ENCODE measurements around the gene NR3C2. TPM values are rescaled to one million over a fixed set of nuclear protein-coding genes. Genes with fewer than 3 reads are reported as not detected.

Gene NR3C2
- total RNA-seq, 2 experiments from 2014 or later: 4.2 to 4.3 TPM

- Mint-ChIP-seq H3K4me3 (no peak overlapping the region), H3K27me3 (no peaks in the 10 kb centered on the region), H3K9me3 (no peaks in the 10 kb centered on the region), H3K36me3 (no peaks in the 10 kb centered on the region), H3K4me1 (ENCODE audit: low read depth) (peaks cover 35% of the 10 kb centered on the region), H3K27ac (no peak overlapping the region)
- ChIA-PET POLR2A (no interaction called here), CTCF (interaction anchor here (1.7 kb wide), 1 partner anchor 9 kb away, joined by 4 read pairs; no protein-coding TSS in a partner anchor)
- DNase-seq: no peak
- intact Hi-C loops (cut with micrococcal nuclease): no loop called here
Observed at GRCh38 chr4:148293571-148293970, 148.6 kb downstream of the NR3C2 start.

- no peak overlapping the region for H3K4me3 Mint-ChIP-seq
- DNase-seq: no peak
- H3K36me3 Mint-ChIP-seq: no peaks in the 10 kb centered on the region
- ChIA-PET CTCF (interaction anchor here (0.6 to 1.7 kb wide), 2 partner anchors 10 to 75 kb away, joined by 3 to 4 read pairs; no protein-coding TSS in a partner anchor), POLR2A (no interaction called here)
- intact Hi-C loops (cut with micrococcal nuclease): no loop called here
- no peaks in the 10 kb centered on the region for H3K9me3 Mint-ChIP-seq
- H3K27ac Mint-ChIP-seq: no peak overlapping the region
- H3K4me1 Mint-ChIP-seq (ENCODE audit: low read depth): peaks cover 33% of the 10 kb centered on the region
- no peaks in the 10 kb centered on the region for H3K27me3 Mint-ChIP-seq
Observed at GRCh38 chr4:148292686-148293085, 149.5 kb downstream of the NR3C2 start.

DNA sequence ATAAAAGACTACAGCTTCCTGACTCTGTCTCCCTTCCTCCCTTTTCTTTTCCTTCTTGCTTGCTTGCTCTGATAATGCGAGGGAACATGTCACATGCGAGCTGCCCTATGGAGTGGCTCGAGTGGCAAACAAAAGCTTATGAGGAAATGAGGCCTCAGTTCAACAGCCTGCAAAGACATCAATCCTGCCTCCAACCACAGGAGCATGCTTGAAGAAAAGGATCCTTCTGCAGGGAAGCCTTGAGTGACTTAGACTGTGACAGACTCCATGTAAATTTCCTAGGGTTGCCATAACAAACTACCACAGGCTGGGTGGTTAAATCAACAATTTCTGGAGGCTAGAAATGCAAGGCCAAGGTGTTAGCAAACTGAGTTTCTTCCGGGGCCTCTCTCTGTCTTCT lies 152.5 kb downstream of the NR3C2 start:
- ChIA-PET POLR2A (no interaction called here), CTCF (no interaction called here)
- no peaks in the 10 kb centered on the region for H3K9me3 Mint-ChIP-seq
- H3K4me3 Mint-ChIP-seq: no peak overlapping the region
- H3K36me3 Mint-ChIP-seq: no peaks in the 10 kb centered on the region
- DNase-seq: no peak
- H3K27ac Mint-ChIP-seq: no peak overlapping the region
- intact Hi-C loops (cut with micrococcal nuclease): loop anchor here (10.0 kb wide), 1 partner anchor 125 kb away; no protein-coding TSS in a partner anchor
- H3K4me1 Mint-ChIP-seq (ENCODE audit: low read depth): peaks cover 22% of the 10 kb centered on the region
- H3K27me3 Mint-ChIP-seq: no peaks in the 10 kb centered on the region

DNA sequence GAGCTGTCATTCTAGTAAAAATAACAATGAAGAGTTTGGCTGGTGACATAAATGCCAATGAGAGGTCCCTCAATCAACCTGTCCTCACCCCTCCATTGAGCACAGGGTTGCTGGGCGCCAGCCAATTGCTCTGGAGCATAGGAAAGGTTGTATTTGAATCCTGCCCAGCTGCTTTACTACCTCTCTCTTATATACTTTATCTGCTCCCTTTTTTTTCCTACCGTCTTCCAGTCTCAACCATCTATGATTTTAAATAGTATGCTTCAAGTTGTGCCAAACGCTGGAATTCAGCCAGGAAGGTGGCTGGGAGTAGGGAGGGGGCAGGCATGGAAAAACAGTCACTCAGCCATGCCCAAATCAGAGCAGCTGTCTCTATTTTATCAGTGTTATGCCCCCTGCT lies 153.8 kb downstream of the NR3C2 start:
- peaks cover 19% of the 10 kb centered on the region for H3K4me1 Mint-ChIP-seq (ENCODE audit: low read depth)
- no peaks in the 10 kb centered on the region for H3K36me3 Mint-ChIP-seq
- no peak for DNase-seq
- no peak overlapping the region for H3K4me3 Mint-ChIP-seq
- CTCF ChIA-PET: no interaction called here
- no peak overlapping the region for H3K27ac Mint-ChIP-seq
- intact Hi-C loops (cut with micrococcal nuclease): loop anchor here (10.0 kb wide), 1 partner anchor 126 kb away; no protein-coding TSS in a partner anchor
- no peaks in the 10 kb centered on the region for H3K9me3 Mint-ChIP-seq
- POLR2A ChIA-PET: no interaction called here
- no peaks in the 10 kb centered on the region for H3K27me3 Mint-ChIP-seq

- POLR2A ChIA-PET: no interaction called here
- Mint-ChIP-seq H3K36me3 (no peaks in the 10 kb centered on the region), H3K9me3 (no peaks in the 10 kb centered on the region), H3K27ac (no peak overlapping the region), H3K4me1 (ENCODE audit: low read depth) (peaks cover 21% of the 10 kb centered on the region), H3K4me3 (no peak overlapping the region), H3K27me3 (no peaks in the 10 kb centered on the region)
- no peak for DNase-seq
- intact Hi-C loops (cut with micrococcal nuclease): loop anchor here (10.0 kb wide), 1 partner anchor 128 kb away; no protein-coding TSS in a partner anchor
- CTCF ChIA-PET: interaction anchor here (0.5 kb wide), 1 partner anchor 8 kb away, joined by 3 read pairs; no protein-coding TSS in a partner anchor
Observed at GRCh38 chr4:148287111-148287510, 155.1 kb downstream of the NR3C2 start.

- no peaks in the 10 kb centered on the region for H3K27me3 Mint-ChIP-seq
- no peak overlapping the region for H3K27ac Mint-ChIP-seq
- POLR2A ChIA-PET: no interaction called here
- H3K9me3 Mint-ChIP-seq: no peaks in the 10 kb centered on the region
- intact Hi-C loops (cut with micrococcal nuclease): loop anchor here (10.0 kb wide), 1 partner anchor 129 kb away; no protein-coding TSS in a partner anchor
- peaks cover 20% of the 10 kb centered on the region for H3K4me1 Mint-ChIP-seq (ENCODE audit: low read depth)
- H3K36me3 Mint-ChIP-seq: no peaks in the 10 kb centered on the region
- CTCF ChIA-PET: no interaction called here
- no peak overlapping the region for H3K4me3 Mint-ChIP-seq
- no peak for DNase-seq
Observed at GRCh38 chr4:148286012-148286411, 156.2 kb downstream of the NR3C2 start.

DNA sequence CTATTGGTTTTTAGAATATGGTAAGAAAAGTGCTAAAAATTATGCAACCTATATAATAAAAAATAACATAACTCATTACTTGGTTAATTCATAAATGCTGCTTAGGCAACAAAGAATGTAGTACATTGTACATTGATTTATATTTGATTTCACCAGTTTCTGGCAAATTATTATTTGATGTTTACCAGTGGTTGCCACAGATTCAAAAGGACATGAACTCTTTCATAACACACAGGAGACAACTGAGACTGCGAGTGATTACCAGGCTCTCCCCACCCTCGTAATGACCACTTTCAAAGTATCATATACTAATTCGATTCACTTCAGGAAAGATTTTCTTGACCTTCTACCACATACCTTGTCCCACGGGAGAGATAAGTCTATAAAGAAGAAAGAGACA lies 158.5 kb downstream of the NR3C2 start:
- Mint-ChIP-seq H3K27me3 (no peaks in the 10 kb centered on the region), H3K36me3 (no peaks in the 10 kb centered on the region), H3K4me3 (no peak overlapping the region), H3K9me3 (no peaks in the 10 kb centered on the region), H3K27ac (no peak overlapping the region), H3K4me1 (ENCODE audit: low read depth) (peaks cover 14% of the 10 kb centered on the region)
- intact Hi-C loops (cut with micrococcal nuclease): loop anchor here (10.0 kb wide), 1 partner anchor 131 kb away; no protein-coding TSS in a partner anchor
- CTCF ChIA-PET: no interaction called here
- no peak for DNase-seq
- POLR2A ChIA-PET: no interaction called here

DNA sequence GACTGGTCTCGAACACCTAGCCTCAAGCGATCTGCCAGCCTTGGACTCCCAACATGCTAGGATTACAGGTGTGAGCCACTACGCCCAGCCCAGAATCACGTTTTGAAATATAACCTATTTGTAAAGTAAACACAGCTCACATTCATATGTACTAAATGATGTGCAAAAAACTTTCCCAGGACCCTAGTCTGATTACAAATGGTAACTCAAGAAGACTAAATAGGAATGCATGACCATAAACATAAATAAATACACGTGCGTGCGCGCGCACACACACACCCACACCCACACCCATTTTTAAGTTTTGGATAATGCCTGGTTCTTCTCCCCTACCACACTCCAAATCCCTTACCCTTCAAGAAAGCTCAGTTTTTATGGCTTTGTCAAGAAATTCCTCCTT lies 163.9 kb downstream of the NR3C2 start:
- POLR2A ChIA-PET: no interaction called here
- no peak overlapping the region for H3K4me3 Mint-ChIP-seq
- no peaks in the 10 kb centered on the region for H3K36me3 Mint-ChIP-seq
- peaks cover 14% of the 10 kb centered on the region for H3K4me1 Mint-ChIP-seq (ENCODE audit: low read depth)
- CTCF ChIA-PET: interaction anchor here (0.7 kb wide), 1 partner anchor 9 kb away, joined by 3 read pairs; no protein-coding TSS in a partner anchor
- no peak for DNase-seq
- no peaks in the 10 kb centered on the region for H3K9me3 Mint-ChIP-seq
- no peak overlapping the region for H3K27ac Mint-ChIP-seq
- no peaks in the 10 kb centered on the region for H3K27me3 Mint-ChIP-seq
- intact Hi-C loops (cut with micrococcal nuclease): no loop called here

- CTCF ChIA-PET: no interaction called here
- H3K9me3 Mint-ChIP-seq: no peaks in the 10 kb centered on the region
- intact Hi-C loops (cut with micrococcal nuclease): no loop called here
- H3K4me3 Mint-ChIP-seq: no peak overlapping the region
- H3K27ac Mint-ChIP-seq: no peak overlapping the region
- H3K27me3 Mint-ChIP-seq: no peaks in the 10 kb centered on the region
- POLR2A ChIA-PET: no interaction called here
- H3K36me3 Mint-ChIP-seq: no peaks in the 10 kb centered on the region
- no peak for DNase-seq
- peaks cover 14% of the 10 kb centered on the region for H3K4me1 Mint-ChIP-seq (ENCODE audit: low read depth)
Observed at GRCh38 chr4:148275266-148275665, 166.9 kb downstream of the NR3C2 start.

DNA sequence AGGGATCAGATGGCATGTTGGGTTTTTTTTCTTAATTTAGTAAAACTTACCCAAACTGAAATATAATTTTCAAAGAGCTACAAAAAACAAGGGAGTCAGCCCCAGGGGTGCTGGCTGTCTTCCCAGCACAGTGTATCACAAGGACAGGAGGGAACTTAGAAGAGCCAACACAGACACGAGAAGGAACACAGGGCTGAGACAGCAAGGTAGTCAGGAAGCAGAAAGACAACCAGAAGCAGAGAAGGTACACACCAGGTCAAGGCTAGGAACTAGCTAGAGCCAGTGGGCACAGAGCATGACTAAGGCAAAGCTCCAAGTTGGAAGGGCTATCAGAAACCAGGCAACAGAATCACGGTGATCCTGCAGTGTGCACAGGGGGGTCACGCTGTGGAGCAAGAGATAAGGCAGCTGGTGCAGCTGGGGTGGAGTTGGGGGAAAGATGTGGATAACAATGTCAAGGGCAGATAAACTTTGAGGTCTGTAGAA lies 168.7 kb downstream of the NR3C2 start:
- Mint-ChIP-seq H3K27me3 (no peaks in the 10 kb centered on the region), H3K9me3 (no peaks in the 10 kb centered on the region), H3K4me1 (ENCODE audit: low read depth) (peaks cover 14% of the 10 kb centered on the region), H3K36me3 (no peaks in the 10 kb centered on the region), H3K4me3 (no peak overlapping the region), H3K27ac (no peak overlapping the region)
- ChIA-PET CTCF (no interaction called here), POLR2A (no interaction called here)
- no peak for DNase-seq
- intact Hi-C loops (cut with micrococcal nuclease): no loop called here

GRCh38 chr4:148271166-148271565 lies 171.0 kb downstream of the NR3C2 start:
- H3K9me3 Mint-ChIP-seq: no peaks in the 10 kb centered on the region

GRCh38 chr4:148270630-148271029 lies 171.6 kb downstream of the NR3C2 start:
- intact Hi-C loops (cut with micrococcal nuclease): no loop called here
- Mint-ChIP-seq H3K4me1 (ENCODE audit: low read depth) (peaks cover 12% of the 10 kb centered on the region), H3K36me3 (no peaks in the 10 kb centered on the region), H3K27ac (no peak overlapping the region), H3K9me3 (no peaks in the 10 kb centered on the region), H3K4me3 (no peak overlapping the region), H3K27me3 (no peaks in the 10 kb centered on the region)
- ChIA-PET CTCF (no interaction called here), POLR2A (no interaction called here)
- no peak for DNase-seq

More at GRCh38 chr4:148271166-148271565, 171.0 kb downstream of the NR3C2 start:
- ChIA-PET POLR2A (no interaction called here), CTCF (no interaction called here)
- DNase-seq: no peak
- Mint-ChIP-seq H3K27me3 (no peaks in the 10 kb centered on the region), H3K27ac (no peak overlapping the region), H3K36me3 (no peaks in the 10 kb centered on the region), H3K4me3 (no peak overlapping the region), H3K4me1 (ENCODE audit: low read depth) (peaks cover 12% of the 10 kb centered on the region)
- intact Hi-C loops (cut with micrococcal nuclease): no loop called here

- intact Hi-C loops (cut with micrococcal nuclease): no loop called here
- Mint-ChIP-seq H3K4me3 (no peak overlapping the region), H3K9me3 (no peaks in the 10 kb centered on the region), H3K4me1 (ENCODE audit: low read depth) (peaks cover 11% of the 10 kb centered on the region), H3K27ac (no peak overlapping the region), H3K27me3 (no peaks in the 10 kb centered on the region), H3K36me3 (no peaks in the 10 kb centered on the region)
- DNase-seq: no peak
- ChIA-PET POLR2A (no interaction called here), CTCF (no interaction called here)
Observed at GRCh38 chr4:148268835-148269234, 173.4 kb downstream of the NR3C2 start.

Measured in activated CD4-positive, alpha-beta memory T cell treated with anti-CD3 and anti-CD28 coated beads for 36 hours (primary cell).